ENCODE results near the gene APBB2. TPM values are rescaled to one million over a fixed set of nuclear protein-coding genes. Genes with fewer than 3 reads are reported as not detected.

The APBB2 gene
- total and polyA plus RNA-seq, 2 experiments from 2014 or later, result 35.8 to 74.8 TPM

GRCh38 chr4:40881096-40881495, 333.2 kb downstream of the APBB2 start:
- no peaks in the 10 kb centered on the region for H3K9me3 Mint-ChIP-seq
- Histone ChIP-seq H3K36me3 (ENCODE audit: insufficient read depth) (no peaks in the 10 kb centered on the region; the same call in 1 of the 2 replicates), H3K4me3 (no peak overlapping the region), H3K27ac (ENCODE audit: low read depth) (0 out of 2 replicates have a peak overlapping the region, but pooled peaks have one; percentile 23), H3K27me3 (ENCODE audit: insufficient read depth) (no peaks in the 10 kb centered on the region), H2AFZ (no peak overlapping the region), H3K4me2 (no peak overlapping the region), H3K79me2 (replicated peaks; ENCODE audit: insufficient read depth) (no peaks in the 10 kb centered on the region), H3K4me1 (ENCODE audit: insufficient read depth) (no peaks in the 10 kb centered on the region), H3F3A (replicated peaks; ENCODE audit: low read depth) (no peaks in the 10 kb centered on the region; the same call in 1 of the 2 replicates), H4K20me1 (replicated peaks; ENCODE audit: insufficient read depth) (no peaks in the 10 kb centered on the region), H3K9me2 (ENCODE audit: insufficient read depth) (no peaks in the 10 kb centered on the region)
- H3K4me1 Mint-ChIP-seq, result no peaks in the 10 kb centered on the region
- H3K4me3 Mint-ChIP-seq, result no peak overlapping the region
- no peaks in the 10 kb centered on the region; the same call in 1 of the 3 replicates for H3K36me3 Mint-ChIP-seq (ENCODE audit: low read depth)
- ATAC-seq (no peak), DNase-seq (ENCODE audit: low spot score) (no peak)
- no peaks in the 10 kb centered on the region for H3K27me3 Mint-ChIP-seq (ENCODE audit: insufficient read depth, low read depth, poor library complexity)
- TF ChIP-seq REST (IDR thresholded peaks at IDR 0.05; ENCODE audit: unreplicated experiment) (no peak), NANOG (IDR thresholded peaks at IDR 0.05; ENCODE audit: borderline replicate concordance) (no peak), POLR2AphosphoS5 (IDR thresholded peaks at IDR 0.05; ENCODE audit: low read depth) (no peak), STAT1 (IDR thresholded peaks at IDR 0.05; ENCODE audit: unreplicated experiment) (no peak), JUNB (IDR thresholded peaks at IDR 0.05; ENCODE audit: unreplicated experiment) (no peak), CREB1 (CRISPR knock-in tag; IDR thresholded peaks at IDR 0.05; ENCODE audit: low read depth) (no peak), CTCF (conservative IDR thresholded peaks at IDR 0.05; ENCODE audit: low read depth in 2 of 2) (no peak), ZNF331 (CRISPR knock-in tag; IDR thresholded peaks at IDR 0.05; ENCODE audit: low read depth) (no peak), EZH2phosphoT487 (IDR thresholded peaks at IDR 0.05; ENCODE audit: unreplicated experiment) (no peak), ZNF114 (CRISPR knock-in tag; IDR thresholded peaks at IDR 0.05) (no peak), EZH2 (IDR thresholded peaks at IDR 0.05; ENCODE audit: low read depth, unreplicated experiment) (no peak)
- TF ChIP-seq, protein P1, sequence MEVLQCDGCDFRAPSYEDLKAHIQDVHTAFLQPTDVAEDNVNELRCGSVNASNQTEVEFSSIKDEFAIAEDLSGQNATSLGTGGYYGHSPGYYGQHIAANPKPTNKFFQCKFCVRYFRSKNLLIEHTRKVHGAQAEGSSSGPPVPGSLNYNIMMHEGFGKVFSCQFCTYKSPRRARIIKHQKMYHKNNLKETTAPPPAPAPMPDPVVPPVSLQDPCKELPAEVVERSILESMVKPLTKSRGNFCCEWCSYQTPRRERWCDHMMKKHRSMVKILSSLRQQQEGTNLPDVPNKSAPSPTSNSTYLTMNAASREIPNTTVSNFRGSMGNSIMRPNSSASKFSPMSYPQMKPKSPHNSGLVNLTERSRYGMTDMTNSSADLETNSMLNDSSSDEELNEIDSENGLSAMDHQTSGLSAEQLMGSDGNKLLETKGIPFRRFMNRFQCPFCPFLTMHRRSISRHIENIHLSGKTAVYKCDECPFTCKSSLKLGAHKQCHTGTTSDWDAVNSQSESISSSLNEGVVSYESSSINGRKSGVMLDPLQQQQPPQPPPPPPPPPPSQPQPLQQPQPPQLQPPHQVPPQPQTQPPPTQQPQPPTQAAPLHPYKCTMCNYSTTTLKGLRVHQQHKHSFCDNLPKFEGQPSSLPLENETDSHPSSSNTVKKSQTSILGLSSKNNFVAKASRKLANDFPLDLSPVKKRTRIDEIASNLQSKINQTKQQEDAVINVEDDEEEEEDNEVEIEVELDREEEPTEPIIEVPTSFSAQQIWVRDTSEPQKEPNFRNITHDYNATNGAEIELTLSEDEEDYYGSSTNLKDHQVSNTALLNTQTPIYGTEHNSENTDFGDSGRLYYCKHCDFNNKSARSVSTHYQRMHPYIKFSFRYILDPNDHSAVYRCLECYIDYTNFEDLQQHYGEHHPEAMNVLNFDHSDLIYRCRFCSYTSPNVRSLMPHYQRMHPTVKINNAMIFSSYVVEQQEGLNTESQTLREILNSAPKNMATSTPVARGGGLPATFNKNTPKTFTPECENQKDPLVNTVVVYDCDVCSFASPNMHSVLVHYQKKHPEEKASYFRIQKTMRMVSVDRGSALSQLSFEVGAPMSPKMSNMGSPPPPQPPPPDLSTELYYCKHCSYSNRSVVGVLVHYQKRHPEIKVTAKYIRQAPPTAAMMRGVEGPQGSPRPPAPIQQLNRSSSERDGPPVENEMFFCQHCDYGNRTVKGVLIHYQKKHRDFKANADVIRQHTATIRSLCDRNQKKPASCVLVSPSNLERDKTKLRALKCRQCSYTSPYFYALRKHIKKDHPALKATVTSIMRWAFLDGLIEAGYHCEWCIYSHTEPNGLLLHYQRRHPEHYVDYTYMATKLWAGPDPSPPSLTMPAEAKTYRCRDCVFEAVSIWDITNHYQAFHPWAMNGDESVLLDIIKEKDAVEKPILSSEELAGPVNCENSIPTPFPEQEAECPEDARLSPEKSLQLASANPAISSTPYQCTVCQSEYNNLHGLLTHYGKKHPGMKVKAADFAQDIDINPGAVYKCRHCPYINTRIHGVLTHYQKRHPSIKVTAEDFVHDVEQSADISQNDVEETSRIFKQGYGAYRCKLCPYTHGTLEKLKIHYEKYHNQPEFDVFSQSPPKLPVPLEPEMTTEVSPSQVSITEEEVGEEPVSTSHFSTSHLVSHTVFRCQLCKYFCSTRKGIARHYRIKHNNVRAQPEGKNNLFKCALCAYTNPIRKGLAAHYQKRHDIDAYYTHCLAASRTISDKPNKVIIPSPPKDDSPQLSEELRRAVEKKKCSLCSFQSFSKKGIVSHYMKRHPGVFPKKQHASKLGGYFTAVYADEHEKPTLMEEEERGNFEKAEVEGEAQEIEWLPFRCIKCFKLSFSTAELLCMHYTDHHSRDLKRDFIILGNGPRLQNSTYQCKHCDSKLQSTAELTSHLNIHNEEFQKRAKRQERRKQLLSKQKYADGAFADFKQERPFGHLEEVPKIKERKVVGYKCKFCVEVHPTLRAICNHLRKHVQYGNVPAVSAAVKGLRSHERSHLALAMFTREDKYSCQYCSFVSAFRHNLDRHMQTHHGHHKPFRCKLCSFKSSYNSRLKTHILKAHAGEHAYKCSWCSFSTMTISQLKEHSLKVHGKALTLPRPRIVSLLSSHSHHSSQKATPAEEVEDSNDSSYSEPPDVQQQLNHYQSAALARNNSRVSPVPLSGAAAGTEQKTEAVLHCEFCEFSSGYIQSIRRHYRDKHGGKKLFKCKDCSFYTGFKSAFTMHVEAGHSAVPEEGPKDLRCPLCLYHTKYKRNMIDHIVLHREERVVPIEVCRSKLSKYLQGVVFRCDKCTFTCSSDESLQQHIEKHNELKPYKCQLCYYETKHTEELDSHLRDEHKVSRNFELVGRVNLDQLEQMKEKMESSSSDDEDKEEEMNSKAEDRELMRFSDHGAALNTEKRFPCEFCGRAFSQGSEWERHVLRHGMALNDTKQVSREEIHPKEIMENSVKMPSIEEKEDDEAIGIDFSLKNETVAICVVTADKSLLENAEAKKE (CRISPR knock-in tag; IDR thresholded peaks at IDR 0.05), result no peak
- TF ChIP-seq, protein P2, sequence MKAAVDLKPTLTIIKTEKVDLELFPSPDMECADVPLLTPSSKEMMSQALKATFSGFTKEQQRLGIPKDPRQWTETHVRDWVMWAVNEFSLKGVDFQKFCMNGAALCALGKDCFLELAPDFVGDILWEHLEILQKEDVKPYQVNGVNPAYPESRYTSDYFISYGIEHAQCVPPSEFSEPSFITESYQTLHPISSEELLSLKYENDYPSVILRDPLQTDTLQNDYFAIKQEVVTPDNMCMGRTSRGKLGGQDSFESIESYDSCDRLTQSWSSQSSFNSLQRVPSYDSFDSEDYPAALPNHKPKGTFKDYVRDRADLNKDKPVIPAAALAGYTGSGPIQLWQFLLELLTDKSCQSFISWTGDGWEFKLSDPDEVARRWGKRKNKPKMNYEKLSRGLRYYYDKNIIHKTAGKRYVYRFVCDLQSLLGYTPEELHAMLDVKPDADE (IDR thresholded peaks at IDR 0.05), result no peak
- no peak overlapping the region for H3K27ac Mint-ChIP-seq
